HCT116 (cell line): ENCODE results near the gene COG5. TPM values are rescaled to one million over a fixed set of nuclear protein-coding genes. Genes with fewer than 3 reads are reported as not detected.

ENCODE experiments used
- ATAC-seq: fragments of 200-7000 bp; cut with Tn5 transposase; 2 replicates; pipeline ENCODE4 v1.9.1; 2020; ENCODE audit warnings: mild to moderate bottlenecking, moderate library complexity
- BruUV-seq: library from RNA; stranded (reverse); fragments of 400-500 nt; replicated peaks from 2 replicates; lab custom pipeline; 2021; lab: Mats Ljungman, UMichigan
- CTCF ChIA-PET: fragments of 300-600 bp; sonication (Branson Sonifier 250); formaldehyde crosslinking; loops from one replicate; lab custom pipeline; 2021; ENCODE audit warnings: antibody characterized with exemption; lab: Charles Lee
- POLR2A ChIA-PET: fragments of 300-600, 350-600 bp; sonication (Branson Sonifier 250); formaldehyde crosslinking; loops from one replicate; lab custom pipeline; 2021; ENCODE audit warnings: antibody characterized with exemption; lab: Charles Lee
- RAD21 ChIA-PET, 2 experiments: fragments of 300-600 bp; sonication (Branson Sonifier 250); formaldehyde crosslinking; loops; one replicate each; lab custom pipeline; 2023; ENCODE audit warnings: low total read pairs in 2 of 2; ENCODE audit not compliant: uncharacterized antibody in 2 of 2, unreplicated experiment in 2 of 2, low non-redundant PET in 1 of 2; lab: Charles Lee
- DNase-seq: peaks from one replicate; pipeline ENCODE4 v3.0.0-alpha.2; 2010; ENCODE audit warnings: low read depth, low spot score
- H2AFZ ChIP-seq: fragments of 200-600 bp; shearing (Covaris generic), sonication (generic); 2 replicates; pipeline ENCODE4 v1.6.1; 2017; ENCODE audit warnings: low read depth, mixed run types, mixed read lengths, antibody characterized with exemption, low read length; ENCODE audit not compliant: poor library complexity, severe bottlenecking
- H3K27ac ChIP-seq: 2 replicates; pipeline ENCODE4 v1.5.1; 2012; ENCODE audit warnings: low read depth, low read length
- H3K27me3 ChIP-seq: fragments of 200-600 bp; sonication (generic); 2 replicates; pipeline ENCODE4 v1.6.1; 2016; ENCODE audit warnings: mixed run types, low read length, mixed read lengths; ENCODE audit not compliant: insufficient read depth
- H3K36me3 ChIP-seq, 2 experiments: fragments of 200-500 bp in 1 of 2; fragments of 200-600 bp in 1 of 2; sonication (Bioruptor generic) in 1 of 2; sonication (generic) in 1 of 2; 2 replicates each; pipeline versions ENCODE4 v1.5.1 to v1.6.1; 2014 to 2016; ENCODE audit warnings: low read length in 2 of 2, inconsistent platforms in 1 of 2, mixed read lengths in 1 of 2, mixed run types in 1 of 2; ENCODE audit not compliant: insufficient read depth in 2 of 2, control insufficient read depth in 1 of 2
- H3K4me1 ChIP-seq, 2 experiments: fragments of 200-600 bp in 1 of 2; sonication (generic) in 1 of 2; 2 replicates each; pipeline versions ENCODE4 v1.5.1 to v1.6.1; 2012 to 2017; ENCODE audit warnings: low read length in 2 of 2, inconsistent platforms in 1 of 2, mild to moderate bottlenecking in 1 of 2, mixed read lengths in 1 of 2, mixed run types in 1 of 2, moderate library complexity in 1 of 2; ENCODE audit not compliant: insufficient read depth in 2 of 2, control insufficient read depth in 1 of 2
- H3K4me2 ChIP-seq: fragments of 200-600 bp; sonication (generic); 2 replicates; pipeline ENCODE4 v1.6.1; 2017; ENCODE audit warnings: mixed run types, low read length, mixed read lengths
- H3K4me3 ChIP-seq, 2 experiments: fragments of 200-600 bp in 1 of 2; sonication (generic) in 1 of 2; replicated peaks in 1 of 2; 2 replicates each; pipeline ENCODE4 v1.5.1; 2011 to 2016; ENCODE audit warnings: low read length in 2 of 2, control low read depth in 1 of 2, low read depth in 1 of 2, mild to moderate bottlenecking in 1 of 2, mixed read lengths in 1 of 2, mixed run types in 1 of 2
- H3K79me2 ChIP-seq: fragments of 200-600 bp; sonication (generic); 2 replicates; pipeline ENCODE4 v1.6.1; 2017; ENCODE audit warnings: mild to moderate bottlenecking, mixed run types, low read length, moderate library complexity, mixed read lengths; ENCODE audit not compliant: insufficient read depth
- H3K9ac ChIP-seq: fragments of 200-600 bp; sonication (generic); 2 replicates; pipeline ENCODE4 v1.6.1; 2016; ENCODE audit warnings: low read length, mixed read lengths
- H3K9me2 ChIP-seq: fragments of 200-600 bp; sonication (generic), shearing (Covaris generic); 2 replicates; pipeline ENCODE4 v1.6.1; 2017; ENCODE audit warnings: mixed run types, mild to moderate bottlenecking, moderate library complexity; ENCODE audit not compliant: insufficient read depth
- H3K9me3 ChIP-seq, 2 experiments: fragments of 200-500 bp in 1 of 2; fragments of 200-600 bp in 1 of 2; sonication (Bioruptor generic) in 1 of 2; sonication (generic) in 1 of 2; 2 replicates each; pipeline ENCODE4 v1.6.1; 2014 to 2017; ENCODE audit warnings: low read length in 2 of 2, mixed read lengths in 2 of 2, inconsistent platforms in 1 of 2, low read depth in 1 of 2, mild to moderate bottlenecking in 1 of 2, mixed run types in 1 of 2, moderate library complexity in 1 of 2; ENCODE audit not compliant: control insufficient read depth in 1 of 2, insufficient read depth in 1 of 2
- H4K20me1 ChIP-seq: fragments of 200-600 bp; sonication (generic), shearing (Covaris generic); 2 replicates; pipeline ENCODE4 v1.6.1; 2017; ENCODE audit warnings: mixed run types, mild to moderate bottlenecking, moderate library complexity; ENCODE audit not compliant: insufficient read depth
- ATF3 ChIP-seq: IDR thresholded peaks from 2 replicates; pipeline ENCODE4 v1.6.1; 2012
- CBX3 ChIP-seq: IDR thresholded peaks from 2 replicates; pipeline ENCODE4 v1.6.1; 2012; ENCODE audit warnings: low read depth
- CEBPB ChIP-seq: IDR thresholded peaks from 2 replicates; pipeline ENCODE4 v1.6.1; 2012; ENCODE audit warnings: low read depth
- EZH2 ChIP-seq: fragments of 200-600 bp; sonication (generic); IDR thresholded peaks from 2 replicates; pipeline ENCODE4 v1.6.1; 2017; ENCODE audit warnings: antibody characterized with exemption, mixed run types
- JUND ChIP-seq: IDR thresholded peaks from 2 replicates; pipeline ENCODE4 v1.6.1; 2012
- SIN3A ChIP-seq: IDR thresholded peaks from 2 replicates; pipeline ENCODE4 v1.6.1; 2012; ENCODE audit warnings: low read depth
- SRF ChIP-seq: IDR thresholded peaks from 2 replicates; pipeline ENCODE4 v1.6.1; 2012; ENCODE audit warnings: low read depth
- TCF7L2 ChIP-seq: IDR thresholded peaks from 2 replicates; pipeline ENCODE4 v1.7.0; 2011; ENCODE audit warnings: borderline replicate concordance, inconsistent platforms; ENCODE audit not compliant: insufficient read depth, insufficient read length; ENCODE audit errors: extremely low read depth
- YY1 ChIP-seq: IDR thresholded peaks from 2 replicates; pipeline ENCODE4 v1.6.1; 2011; ENCODE audit warnings: low read length, low read depth, moderate library complexity, mild to moderate bottlenecking; ENCODE audit not compliant: insufficient replicate concordance; ENCODE audit errors: extremely low read depth
- ZNF274 ChIP-seq: fragments of 200-500 bp; sonication (Bioruptor generic); IDR thresholded peaks from 2 replicates; pipeline ENCODE4 v1.6.1; 2014; ENCODE audit warnings: mild to moderate bottlenecking, low read depth, low read length, inconsistent platforms
- intact Hi-C: fragments of 100-400 bp; cut with micrococcal nuclease; formaldehyde crosslinking; loops from 2 replicates; pipeline ENCODE4 v1.10.0; 2022
- total RNA-seq: library from RNA; stranded (reverse); gene quantifications from one replicate; pipeline ENCODE4 v1.2.1, GENCODE V29; 2021; ENCODE audit not compliant: unreplicated experiment
- TF ChIP-seq, protein P1 (sequence below): IDR thresholded peaks from 2 replicates; pipeline ENCODE4 v1.6.1; 2012
- TF ChIP-seq, protein P2 (sequence below), 3 experiments: fragments of 200-600 bp in 1 of 3; sonication (generic) in 1 of 3; IDR thresholded peaks in 2 of 3; conservative IDR thresholded peaks in 1 of 3; 2 replicates each; pipeline ENCODE4 v1.5.1; 2012 to 2017; ENCODE audit warnings: low read depth in 2 of 3, low read length in 2 of 3, antibody characterized with exemption in 1 of 3, borderline replicate concordance in 1 of 3, control low read depth in 1 of 3, mild to moderate bottlenecking in 1 of 3, mixed read lengths in 1 of 3, mixed run types in 1 of 3, moderate library complexity in 1 of 3; ENCODE audit not compliant: insufficient read depth in 1 of 3

COG5 gene
- total RNA-seq, 1 experiment from 2014 or later: 30.7 TPM

- H3K4me2 ChIP-seq: no peak overlapping the region
- no peak for DNase-seq
- no peaks in the 10 kb centered on the region for H3K36me3 ChIP-seq
- no peak for TF ChIP-seq JUND
- TF ChIP-seq SIN3A: no peak
- TF ChIP-seq ATF3: no peak
- no peak for TF ChIP-seq EZH2
- TF ChIP-seq, protein P1, sequence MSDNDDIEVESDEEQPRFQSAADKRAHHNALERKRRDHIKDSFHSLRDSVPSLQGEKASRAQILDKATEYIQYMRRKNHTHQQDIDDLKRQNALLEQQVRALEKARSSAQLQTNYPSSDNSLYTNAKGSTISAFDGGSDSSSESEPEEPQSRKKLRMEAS: no peak
- TF ChIP-seq CBX3: no peak
- TF ChIP-seq CEBPB: no peak
- TF ChIP-seq, protein P2, sequence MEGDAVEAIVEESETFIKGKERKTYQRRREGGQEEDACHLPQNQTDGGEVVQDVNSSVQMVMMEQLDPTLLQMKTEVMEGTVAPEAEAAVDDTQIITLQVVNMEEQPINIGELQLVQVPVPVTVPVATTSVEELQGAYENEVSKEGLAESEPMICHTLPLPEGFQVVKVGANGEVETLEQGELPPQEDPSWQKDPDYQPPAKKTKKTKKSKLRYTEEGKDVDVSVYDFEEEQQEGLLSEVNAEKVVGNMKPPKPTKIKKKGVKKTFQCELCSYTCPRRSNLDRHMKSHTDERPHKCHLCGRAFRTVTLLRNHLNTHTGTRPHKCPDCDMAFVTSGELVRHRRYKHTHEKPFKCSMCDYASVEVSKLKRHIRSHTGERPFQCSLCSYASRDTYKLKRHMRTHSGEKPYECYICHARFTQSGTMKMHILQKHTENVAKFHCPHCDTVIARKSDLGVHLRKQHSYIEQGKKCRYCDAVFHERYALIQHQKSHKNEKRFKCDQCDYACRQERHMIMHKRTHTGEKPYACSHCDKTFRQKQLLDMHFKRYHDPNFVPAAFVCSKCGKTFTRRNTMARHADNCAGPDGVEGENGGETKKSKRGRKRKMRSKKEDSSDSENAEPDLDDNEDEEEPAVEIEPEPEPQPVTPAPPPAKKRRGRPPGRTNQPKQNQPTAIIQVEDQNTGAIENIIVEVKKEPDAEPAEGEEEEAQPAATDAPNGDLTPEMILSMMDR (IDR thresholded peaks at IDR 0.05 in 2 of 3, conservative IDR thresholded peaks at IDR 0.05 in 1 of 3; ENCODE audit: borderline replicate concordance in 1 of 3, insufficient read depth in 1 of 3, low read depth in 2 of 3, low read length in 2 of 3): no peak
- no peak for TF ChIP-seq SRF
- TF ChIP-seq, all 23 proteins: peak for 0
- RAD21 ChIA-PET: no interaction called here
- POLR2A ChIA-PET: no interaction called here
- Histone ChIP-seq H3K4me3 (no peak overlapping the region), H4K20me1 (no peaks in the 10 kb centered on the region), H3K79me2 (no peaks in the 10 kb centered on the region), H3K9ac (no peak overlapping the region), H3K27me3 (no peaks in the 10 kb centered on the region), H3K27ac (no peak overlapping the region), H3K9me3 (no peaks in the 10 kb centered on the region), H3K9me2 (no peaks in the 10 kb centered on the region), H3K4me1 (peaks cover 3 to 5% of the 10 kb centered on the region in 2 experiments), H2AFZ (no peak overlapping the region)
- CTCF ChIA-PET: no interaction called here
- BruUV-seq: no TSS peak
- ATAC-seq: no peak
- intact Hi-C loops: no loop called here
Observed at GRCh38 chr7:107383203-107383602, 180.5 kb downstream of the COG5 start.

GRCh38 chr7:107381453-107381852 lies 182.3 kb downstream of the COG5 start:
- BruUV-seq: no TSS peak

More at GRCh38 chr7:107381453-107381852, 182.3 kb downstream of the COG5 start:
- H2AFZ ChIP-seq: no peak overlapping the region
- ATAC-seq (no peak), DNase-seq (no peak)
- ChIA-PET POLR2A (no interaction called here), RAD21 (no interaction called here), CTCF (no interaction called here)
- no peaks in the 10 kb centered on the region for H3K27me3 ChIP-seq
- H3K27ac ChIP-seq: no peak overlapping the region
- no peaks in the 10 kb centered on the region for H3K36me3 ChIP-seq
- no peak overlapping the region for H3K4me2 ChIP-seq
- TF ChIP-seq TCF7L2 (no peak), EZH2 (no peak), YY1 (no peak), ZNF274 (no peak)
- no peak overlapping the region for H3K4me3 ChIP-seq
- intact Hi-C loops: no loop called here
- H4K20me1 ChIP-seq: no peaks in the 10 kb centered on the region
- H3K4me1 ChIP-seq: no peaks in the 10 kb centered on the region
- no peaks in the 10 kb centered on the region for H3K9me3 ChIP-seq
- no peaks in the 10 kb centered on the region for H3K9me2 ChIP-seq
- H3K9ac ChIP-seq: no peak overlapping the region
- H3K79me2 ChIP-seq: no peaks in the 10 kb centered on the region
